WTC11 (cell line): ENCODE results near the gene SPTB. TPM values are rescaled to one million over a fixed set of nuclear protein-coding genes. Genes with fewer than 3 reads are reported as not detected.

ENCODE experiments used
- ATAC-seq: fragments of 200-7000 bp; cut with Tn5 transposase; 2 replicates; pipeline ENCODE4 v1.10.0; 2021; ENCODE audit warnings: mild to moderate bottlenecking, moderate library complexity
- CTCF ChIA-PET: fragments of 300-600 bp; sonication (Branson Sonifier 250); formaldehyde crosslinking; loops from one replicate; lab custom pipeline; 2021; ENCODE audit warnings: antibody characterized with exemption; lab: Charles Lee
- POLR2A ChIA-PET: fragments of 350-600 bp; sonication (Branson Sonifier 250); formaldehyde crosslinking; loops from one replicate; lab custom pipeline; 2021; ENCODE audit warnings: antibody characterized with exemption; lab: Charles Lee
- DNase-seq: peaks from one replicate; pipeline ENCODE4 v3.0.0; 2021; ENCODE audit warnings: low spot score
- H3K27ac Mint-ChIP-seq: 2 replicates; pipeline ENCODE4 v1.8.0; 2021; ENCODE audit warnings: mixed read lengths
- H3K27me3 Mint-ChIP-seq: 2 replicates; pipeline ENCODE4 v1.8.0; 2021; ENCODE audit warnings: low read depth, mild to moderate bottlenecking, moderate library complexity, mixed read lengths
- H3K36me3 Mint-ChIP-seq: 2 replicates; pipeline ENCODE4 v1.8.0; 2021; ENCODE audit warnings: mixed read lengths
- H3K4me1 Mint-ChIP-seq: 2 replicates; pipeline ENCODE4 v1.8.0; 2022; ENCODE audit warnings: mixed read lengths
- H3K4me3 Mint-ChIP-seq: 2 replicates; pipeline ENCODE4 v1.8.0; 2021; ENCODE audit warnings: mild to moderate bottlenecking, moderate library complexity, mixed read lengths
- H3K9me3 Mint-ChIP-seq: 2 replicates; pipeline ENCODE4 v1.8.0; 2021; ENCODE audit warnings: mixed read lengths
- CREB1 ChIP-seq: sonication (generic); formaldehyde crosslinking; IDR thresholded peaks from 2 replicates; pipeline ENCODE4 v1.8.0; 2023; ENCODE audit warnings: mild to moderate bottlenecking, missing genetic modification reagents
- CTCF ChIP-seq: fragments of 200-600 bp; IDR thresholded peaks from 2 replicates; pipeline ENCODE4 v1.8.0; 2022; ENCODE audit warnings: antibody characterized with exemption
- ELF4 ChIP-seq: sonication (generic); formaldehyde crosslinking; IDR thresholded peaks from 2 replicates; pipeline ENCODE4 v1.8.1; 2022; ENCODE audit warnings: low read depth, mild to moderate bottlenecking, moderate library complexity, missing genetic modification reagents
- ESRRA ChIP-seq: sonication (generic); formaldehyde crosslinking; IDR thresholded peaks from 2 replicates; pipeline ENCODE4 v1.8.1; 2022; ENCODE audit warnings: mild to moderate bottlenecking, missing genetic modification reagents, borderline replicate concordance
- ETV6 ChIP-seq: sonication (generic); formaldehyde crosslinking; IDR thresholded peaks from 2 replicates; pipeline ENCODE4 v1.8.1; 2022; ENCODE audit warnings: mild to moderate bottlenecking, missing genetic modification reagents
- FOXK1 ChIP-seq: sonication (generic); formaldehyde crosslinking; IDR thresholded peaks from 2 replicates; pipeline ENCODE4 v1.8.0; 2022; ENCODE audit warnings: mild to moderate bottlenecking, moderate library complexity, missing genetic modification reagents
- FOXP4 ChIP-seq: sonication (generic); formaldehyde crosslinking; IDR thresholded peaks from 2 replicates; pipeline ENCODE4 v1.8.0; 2022; ENCODE audit warnings: mild to moderate bottlenecking, missing genetic modification reagents
- GABPB1 ChIP-seq: sonication (generic); formaldehyde crosslinking; IDR thresholded peaks from 2 replicates; pipeline ENCODE4 v1.8.1; 2023; ENCODE audit warnings: mild to moderate bottlenecking, missing genetic modification reagents
- GRHL2 ChIP-seq: fragments of 250-450 bp; sonication (Bioruptor Pico); IDR thresholded peaks from 2 replicates; pipeline ENCODE4 v1.8.0; 2022; ENCODE audit warnings: mild to moderate bottlenecking, moderate library complexity; ENCODE audit not compliant: insufficient replicate concordance, severe bottlenecking
- IRF2 ChIP-seq: sonication (generic); formaldehyde crosslinking; IDR thresholded peaks from 2 replicates; pipeline ENCODE4 v1.8.0; 2022; ENCODE audit warnings: low read depth, missing genetic modification reagents, borderline replicate concordance
- MAX ChIP-seq: sonication (generic); formaldehyde crosslinking; IDR thresholded peaks from 2 replicates; pipeline ENCODE4 v1.8.0; 2022; ENCODE audit warnings: mild to moderate bottlenecking, missing genetic modification reagents
- MYBL2 ChIP-seq: sonication (generic); formaldehyde crosslinking; IDR thresholded peaks from 2 replicates; pipeline ENCODE4 v1.8.1; 2023; ENCODE audit warnings: mild to moderate bottlenecking, moderate library complexity, missing genetic modification reagents
- OVOL2 ChIP-seq: fragments of 250-450 bp; sonication (Bioruptor Pico); IDR thresholded peaks from 2 replicates; pipeline ENCODE4 v1.9.0; 2021; ENCODE audit warnings: mild to moderate bottlenecking, borderline replicate concordance
- SOX15 ChIP-seq: fragments of 250-450 bp; sonication (Bioruptor Pico); IDR thresholded peaks from 2 replicates; pipeline ENCODE4 v1.9.0; 2021; ENCODE audit warnings: mild to moderate bottlenecking
- SP1 ChIP-seq: sonication (generic); formaldehyde crosslinking; conservative IDR thresholded peaks from 2 replicates; pipeline ENCODE4 v1.8.1; 2022; ENCODE audit warnings: missing genetic modification reagents
- TCF7 ChIP-seq: sonication (generic); formaldehyde crosslinking; IDR thresholded peaks from 2 replicates; pipeline ENCODE4 v1.8.0; 2022; ENCODE audit warnings: mild to moderate bottlenecking, low read depth, missing genetic modification reagents, moderate library complexity
- ZBTB21 ChIP-seq: sonication (generic); formaldehyde crosslinking; IDR thresholded peaks from 2 replicates; pipeline ENCODE4 v1.8.1; 2023; ENCODE audit warnings: mild to moderate bottlenecking, missing genetic modification reagents, borderline replicate concordance
- ZNF121 ChIP-seq: sonication (generic); formaldehyde crosslinking; IDR thresholded peaks from 2 replicates; pipeline ENCODE4 v1.8.0; 2023; ENCODE audit warnings: missing genetic modification reagents
- ZNF423 ChIP-seq: fragments of 250-450 bp; sonication (Bioruptor Pico); IDR thresholded peaks from 2 replicates; pipeline ENCODE4 v2.1.2; 2022; ENCODE audit warnings: mild to moderate bottlenecking, moderate library complexity
- total RNA-seq: library from RNA; stranded (reverse); gene quantifications from 3 replicates; pipeline ENCODE4 v1.2.3, GENCODE V29; 2021
- TF ChIP-seq, protein P1 (sequence below): sonication (generic); formaldehyde crosslinking; IDR thresholded peaks from 2 replicates; pipeline ENCODE4 v1.8.1; 2023; ENCODE audit warnings: mild to moderate bottlenecking, missing genetic modification reagents, borderline replicate concordance
- TF ChIP-seq, protein P2 (sequence below): sonication (generic); formaldehyde crosslinking; IDR thresholded peaks from 2 replicates; pipeline ENCODE4 v1.8.1; 2022; ENCODE audit warnings: low read depth, missing genetic modification reagents, borderline replicate concordance
- TF ChIP-seq, protein P3 (sequence below): sonication (generic); formaldehyde crosslinking; IDR thresholded peaks from 2 replicates; pipeline ENCODE4 v1.8.1; 2023; ENCODE audit warnings: mild to moderate bottlenecking, moderate library complexity, missing genetic modification reagents
- TF ChIP-seq, protein P4 (sequence below): fragments of 250-450 bp; sonication (Bioruptor Pico); IDR thresholded peaks from 2 replicates; pipeline ENCODE4 v1.9.0; 2021; ENCODE audit warnings: moderate library complexity, mild to moderate bottlenecking, inconsistent platforms, borderline replicate concordance

Gene SPTB
- total RNA-seq, 1 experiment from 2014 or later: 3.2 TPM

- peaks cover 27% of the 10 kb centered on the region for H3K9me3 Mint-ChIP-seq
- DNase-seq: no peak
- ChIA-PET CTCF (interaction anchor here (1.3 to 11.4 kb wide), 3 partner anchors 9 to 187 kb away, joined by 3 to 75 read pairs (median 4); no protein-coding TSS in a partner anchor), POLR2A (no interaction called here)
- no peak overlapping the region for H3K4me3 Mint-ChIP-seq
- peaks cover 3% of the 10 kb centered on the region; the same call in 1 of the 2 replicates for H3K27me3 Mint-ChIP-seq
- H3K4me1 Mint-ChIP-seq: peaks cover 7% of the 10 kb centered on the region
- TF ChIP-seq ELF4 (CRISPR knock-in tag) (no peak), CREB1 (CRISPR knock-in tag) (no peak), ZBTB21 (CRISPR knock-in tag) (no peak), IRF2 (no peak), MYBL2 (no peak), FOXK1 (CRISPR knock-in tag) (no peak), SP1 (CRISPR knock-in tag) (no peak), ZNF121 (CRISPR knock-in tag) (no peak), OVOL2 (no peak), GRHL2 (CRISPR knock-in tag) (no peak), ESRRA (no peak), ZNF423 (CRISPR knock-in tag) (no peak), FOXP4 (CRISPR knock-in tag) (no peak), SOX15 (CRISPR knock-in tag) (no peak)
- TF ChIP-seq, protein P1, sequence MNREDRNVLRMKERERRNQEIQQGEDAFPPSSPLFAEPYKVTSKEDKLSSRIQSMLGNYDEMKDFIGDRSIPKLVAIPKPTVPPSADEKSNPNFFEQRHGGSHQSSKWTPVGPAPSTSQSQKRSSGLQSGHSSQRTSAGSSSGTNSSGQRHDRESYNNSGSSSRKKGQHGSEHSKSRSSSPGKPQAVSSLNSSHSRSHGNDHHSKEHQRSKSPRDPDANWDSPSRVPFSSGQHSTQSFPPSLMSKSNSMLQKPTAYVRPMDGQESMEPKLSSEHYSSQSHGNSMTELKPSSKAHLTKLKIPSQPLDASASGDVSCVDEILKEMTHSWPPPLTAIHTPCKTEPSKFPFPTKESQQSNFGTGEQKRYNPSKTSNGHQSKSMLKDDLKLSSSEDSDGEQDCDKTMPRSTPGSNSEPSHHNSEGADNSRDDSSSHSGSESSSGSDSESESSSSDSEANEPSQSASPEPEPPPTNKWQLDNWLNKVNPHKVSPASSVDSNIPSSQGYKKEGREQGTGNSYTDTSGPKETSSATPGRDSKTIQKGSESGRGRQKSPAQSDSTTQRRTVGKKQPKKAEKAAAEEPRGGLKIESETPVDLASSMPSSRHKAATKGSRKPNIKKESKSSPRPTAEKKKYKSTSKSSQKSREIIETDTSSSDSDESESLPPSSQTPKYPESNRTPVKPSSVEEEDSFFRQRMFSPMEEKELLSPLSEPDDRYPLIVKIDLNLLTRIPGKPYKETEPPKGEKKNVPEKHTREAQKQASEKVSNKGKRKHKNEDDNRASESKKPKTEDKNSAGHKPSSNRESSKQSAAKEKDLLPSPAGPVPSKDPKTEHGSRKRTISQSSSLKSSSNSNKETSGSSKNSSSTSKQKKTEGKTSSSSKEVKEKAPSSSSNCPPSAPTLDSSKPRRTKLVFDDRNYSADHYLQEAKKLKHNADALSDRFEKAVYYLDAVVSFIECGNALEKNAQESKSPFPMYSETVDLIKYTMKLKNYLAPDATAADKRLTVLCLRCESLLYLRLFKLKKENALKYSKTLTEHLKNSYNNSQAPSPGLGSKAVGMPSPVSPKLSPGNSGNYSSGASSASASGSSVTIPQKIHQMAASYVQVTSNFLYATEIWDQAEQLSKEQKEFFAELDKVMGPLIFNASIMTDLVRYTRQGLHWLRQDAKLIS (CRISPR knock-in tag): no peak
- H3K36me3 Mint-ChIP-seq: peaks cover 33% of the 10 kb centered on the region
- no peak for ATAC-seq
- H3K27ac Mint-ChIP-seq: no peak overlapping the region
Observed at GRCh38 chr14:64773577-64773976, 106.1 kb downstream of the SPTB start.

- DNase-seq (no peak), ATAC-seq (no peak)
- ChIA-PET POLR2A (no interaction called here), CTCF (interaction anchor here (1.0 to 11.4 kb wide), 10 partner anchors 8 to 188 kb away, joined by 3 to 75 read pairs (median 5); partner anchors contain the start of gene SPTB)
- Mint-ChIP-seq H3K9me3 (peaks cover 27% of the 10 kb centered on the region), H3K27me3 (peaks cover 3% of the 10 kb centered on the region; the same call in 1 of the 2 replicates), H3K27ac (no peak overlapping the region), H3K36me3 (peaks cover 33% of the 10 kb centered on the region), H3K4me3 (no peak overlapping the region), H3K4me1 (peaks cover 7% of the 10 kb centered on the region)
- TF ChIP-seq MAX (CRISPR knock-in tag) (no peak), CTCF (no peak), ETV6 (CRISPR knock-in tag) (no peak), CREB1 (CRISPR knock-in tag) (no peak), GABPB1 (no peak), TCF7 (CRISPR knock-in tag) (no peak)
- TF ChIP-seq, protein P2, sequence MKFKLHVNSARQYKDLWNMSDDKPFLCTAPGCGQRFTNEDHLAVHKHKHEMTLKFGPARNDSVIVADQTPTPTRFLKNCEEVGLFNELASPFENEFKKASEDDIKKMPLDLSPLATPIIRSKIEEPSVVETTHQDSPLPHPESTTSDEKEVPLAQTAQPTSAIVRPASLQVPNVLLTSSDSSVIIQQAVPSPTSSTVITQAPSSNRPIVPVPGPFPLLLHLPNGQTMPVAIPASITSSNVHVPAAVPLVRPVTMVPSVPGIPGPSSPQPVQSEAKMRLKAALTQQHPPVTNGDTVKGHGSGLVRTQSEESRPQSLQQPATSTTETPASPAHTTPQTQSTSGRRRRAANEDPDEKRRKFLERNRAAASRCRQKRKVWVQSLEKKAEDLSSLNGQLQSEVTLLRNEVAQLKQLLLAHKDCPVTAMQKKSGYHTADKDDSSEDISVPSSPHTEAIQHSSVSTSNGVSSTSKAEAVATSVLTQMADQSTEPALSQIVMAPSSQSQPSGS (CRISPR knock-in tag): no peak
- TF ChIP-seq, protein P3, sequence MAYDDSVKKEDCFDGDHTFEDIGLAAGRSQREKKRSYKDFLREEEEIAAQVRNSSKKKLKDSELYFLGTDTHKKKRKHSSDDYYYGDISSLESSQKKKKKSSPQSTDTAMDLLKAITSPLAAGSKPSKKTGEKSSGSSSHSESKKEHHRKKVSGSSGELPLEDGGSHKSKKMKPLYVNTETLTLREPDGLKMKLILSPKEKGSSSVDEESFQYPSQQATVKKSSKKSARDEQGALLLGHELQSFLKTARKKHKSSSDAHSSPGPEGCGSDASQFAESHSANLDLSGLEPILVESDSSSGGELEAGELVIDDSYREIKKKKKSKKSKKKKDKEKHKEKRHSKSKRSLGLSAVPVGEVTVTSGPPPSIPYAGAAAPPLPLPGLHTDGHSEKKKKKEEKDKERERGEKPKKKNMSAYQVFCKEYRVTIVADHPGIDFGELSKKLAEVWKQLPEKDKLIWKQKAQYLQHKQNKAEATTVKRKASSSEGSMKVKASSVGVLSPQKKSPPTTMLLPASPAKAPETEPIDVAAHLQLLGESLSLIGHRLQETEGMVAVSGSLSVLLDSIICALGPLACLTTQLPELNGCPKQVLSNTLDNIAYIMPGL (CRISPR knock-in tag): no peak
- TF ChIP-seq, protein P4, sequence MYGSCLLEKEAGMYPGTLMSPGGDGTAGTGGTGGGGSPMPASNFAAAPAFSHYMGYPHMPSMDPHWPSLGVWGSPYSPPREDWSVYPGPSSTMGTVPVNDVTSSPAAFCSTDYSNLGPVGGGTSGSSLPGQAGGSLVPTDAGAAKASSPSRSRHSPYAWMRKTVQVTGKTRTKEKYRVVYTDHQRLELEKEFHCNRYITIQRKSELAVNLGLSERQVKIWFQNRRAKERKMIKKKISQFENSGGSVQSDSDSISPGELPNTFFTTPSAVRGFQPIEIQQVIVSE (CRISPR knock-in tag): no peak
Observed at GRCh38 chr14:64773046-64773445, 106.7 kb downstream of the SPTB start.
